ENCODE data around the gene PCP2. TPM values are rescaled to one million over a fixed set of nuclear protein-coding genes. Genes with fewer than 3 reads are reported as not detected.
A peak's percentile ranks its signal among the peaks of the same experiment; 100 is the strongest.

The PCP2 gene
- total RNA-seq, 4 donors from 2014 or later: not detected

- Histone ChIP-seq H3K27me3 (peaks cover 30 to 42% (median 32%) of the 10 kb centered on the region in 3 donors), H3K27ac (no peak overlapping the region), H3K4me1 (peaks cover 3 to 5% of the 10 kb centered on the region in 2 donors), H3K36me3 (no peaks in the 10 kb centered on the region), H3K4me3 (no peak overlapping the region), H3K9me3 (no peaks in the 10 kb centered on the region)
- in situ Hi-C loops (cut with MboI; ENCODE audit: low sequenced_read_pairs in 4 of 4) (no loop called here), intact Hi-C loops (cut with DNase I; ENCODE audit: low total_unique reads) (no loop called here)
- TF ChIP-seq CTCF (IDR thresholded peaks at IDR 0.05 in 4 of 5, conservative IDR thresholded peaks at IDR 0.05 in 1 of 5) (no peak), POLR2A (IDR thresholded peaks at IDR 0.05) (no peak)
- DNase-seq (no peak), ATAC-seq (no peak)
Measured at GRCh38 chr19:7635670-7636069, 2.2 kb upstream of the PCP2 start.

- Histone ChIP-seq H3K4me1 (peaks cover 21 to 24% of the 10 kb centered on the region in 2 donors), H3K9me3 (no peaks in the 10 kb centered on the region), H3K36me3 (no peaks in the 10 kb centered on the region), H3K4me3 (no peak overlapping the region), H3K27ac (no peak overlapping the region), H3K27me3 (peaks cover 20 to 25% (median 23%) of the 10 kb centered on the region in 3 donors)
- TF ChIP-seq CTCF (IDR thresholded peaks at IDR 0.05 in 4 of 5, conservative IDR thresholded peaks at IDR 0.05 in 1 of 5) (no peak), POLR2A (IDR thresholded peaks at IDR 0.05) (no peak)
- in situ Hi-C loops (cut with MboI; ENCODE audit: low sequenced_read_pairs in 4 of 4) (no loop called here), intact Hi-C loops (cut with DNase I; ENCODE audit: low total_unique reads) (no loop called here)
- no peak for ATAC-seq
- no peak for DNase-seq
Measured at GRCh38 chr19:7632340-7633203, 947 bp downstream of the PCP2 start.

- Histone ChIP-seq H3K27ac (no peak overlapping the region), H3K4me1 (peaks cover 21 to 27% of the 10 kb centered on the region in 2 donors), H3K9me3 (no peaks in the 10 kb centered on the region), H3K36me3 (peaks cover 0 to 7% of the 10 kb centered on the region in 2 donors), H3K27me3 (peaks cover 10 to 15% (median 13%) of the 10 kb centered on the region in 3 donors), H3K4me3 (no peak overlapping the region)
- in situ Hi-C loops (cut with MboI; ENCODE audit: low sequenced_read_pairs in 4 of 4): no loop called here
- no peak for TF ChIP-seq POLR2A (IDR thresholded peaks at IDR 0.05)
- TF ChIP-seq CTCF (IDR thresholded peaks at IDR 0.05 in 4 of 5, conservative IDR thresholded peaks at IDR 0.05 in 1 of 5): no peak
- intact Hi-C loops (cut with DNase I; ENCODE audit: low total_unique reads): no loop called here
- DNase-seq: no peak
- no peak for ATAC-seq
Measured at GRCh38 chr19:7631577-7631976, 1.9 kb downstream of the PCP2 start.

- in situ Hi-C loops (cut with MboI; ENCODE audit: low sequenced_read_pairs in 4 of 4): no loop called here
- peak within 1 kb of the TSS; percentile 80 to 92 (median 88) for H3K27ac ChIP-seq
- H3K9me3 ChIP-seq: no peaks in the 10 kb centered on the region
- DNase-seq: peak; percentile 98 to 99
- peaks cover 0 to 26% of the 10 kb centered on the region in 2 donors for H3K36me3 ChIP-seq
- ATAC-seq: peak; percentile 100
- H3K4me1 ChIP-seq: peaks cover 18 to 27% of the 10 kb centered on the region in 2 donors
- no peak for TF ChIP-seq CTCF (IDR thresholded peaks at IDR 0.05 in 4 of 5, conservative IDR thresholded peaks at IDR 0.05 in 1 of 5)
- peak; percentile 50 to 52 for TF ChIP-seq POLR2A (IDR thresholded peaks at IDR 0.05)
- intact Hi-C loops (cut with DNase I; ENCODE audit: low total_unique reads): loop anchor here (1.0 to 10.0 kb wide), 7 partner anchors 23 to 895 kb away; partner anchors contain the start of genes GPR108, MAP2K7, MCOLN1 and PEX11G
- H3K4me3 ChIP-seq: peak within 1 kb of the TSS; percentile 83 to 100 (median 95)
- H3K27me3 ChIP-seq: no peaks in the 10 kb centered on the region
Measured at GRCh38 chr19:7629347-7630054, 4.0 kb downstream of the PCP2 start, which contains the start of the genes PET100 and XAB2. Gene PET100 (plus strand): TSS chr19:7629793. CDS start chr19:7629834, 41 bp downstream. Gene XAB2 (minus strand): TSS chr19:7629545. CDS start chr19:7629527, 18 bp downstream.

Data from gastrocnemius medialis (tissue), 4 donors.